HT-29 (cell line): ENCODE results near the gene DBF4. TPM values are rescaled to one million over a fixed set of nuclear protein-coding genes. Genes with fewer than 3 reads are reported as not detected.
A peak's percentile ranks its signal among the peaks of the same experiment; 100 is the strongest.
"Not testable (repeated sequence)": the region's sequence is repeated elsewhere in the genome, so short reads cannot be mapped to it uniquely, and the experiment has no call there.

Source experiments
- DNase-seq: peaks from one replicate; pipeline ENCODE4 v3.0.0-alpha.2; 2015; ENCODE audit warnings: low spot score
- total RNA-seq: library from RNA; depleted of rRNA; stranded (reverse); fragments of >200 nt; shearing (Covaris generic); gene quantifications from 2 replicates; pipeline ENCODE4 v1.2.3, GENCODE V29; 2014; rRNA removed

DBF4 gene, protein sequence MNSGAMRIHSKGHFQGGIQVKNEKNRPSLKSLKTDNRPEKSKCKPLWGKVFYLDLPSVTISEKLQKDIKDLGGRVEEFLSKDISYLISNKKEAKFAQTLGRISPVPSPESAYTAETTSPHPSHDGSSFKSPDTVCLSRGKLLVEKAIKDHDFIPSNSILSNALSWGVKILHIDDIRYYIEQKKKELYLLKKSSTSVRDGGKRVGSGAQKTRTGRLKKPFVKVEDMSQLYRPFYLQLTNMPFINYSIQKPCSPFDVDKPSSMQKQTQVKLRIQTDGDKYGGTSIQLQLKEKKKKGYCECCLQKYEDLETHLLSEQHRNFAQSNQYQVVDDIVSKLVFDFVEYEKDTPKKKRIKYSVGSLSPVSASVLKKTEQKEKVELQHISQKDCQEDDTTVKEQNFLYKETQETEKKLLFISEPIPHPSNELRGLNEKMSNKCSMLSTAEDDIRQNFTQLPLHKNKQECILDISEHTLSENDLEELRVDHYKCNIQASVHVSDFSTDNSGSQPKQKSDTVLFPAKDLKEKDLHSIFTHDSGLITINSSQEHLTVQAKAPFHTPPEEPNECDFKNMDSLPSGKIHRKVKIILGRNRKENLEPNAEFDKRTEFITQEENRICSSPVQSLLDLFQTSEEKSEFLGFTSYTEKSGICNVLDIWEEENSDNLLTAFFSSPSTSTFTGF
- total RNA-seq = 44.5 and 48.2 TPM in 2 replicates

DNA sequence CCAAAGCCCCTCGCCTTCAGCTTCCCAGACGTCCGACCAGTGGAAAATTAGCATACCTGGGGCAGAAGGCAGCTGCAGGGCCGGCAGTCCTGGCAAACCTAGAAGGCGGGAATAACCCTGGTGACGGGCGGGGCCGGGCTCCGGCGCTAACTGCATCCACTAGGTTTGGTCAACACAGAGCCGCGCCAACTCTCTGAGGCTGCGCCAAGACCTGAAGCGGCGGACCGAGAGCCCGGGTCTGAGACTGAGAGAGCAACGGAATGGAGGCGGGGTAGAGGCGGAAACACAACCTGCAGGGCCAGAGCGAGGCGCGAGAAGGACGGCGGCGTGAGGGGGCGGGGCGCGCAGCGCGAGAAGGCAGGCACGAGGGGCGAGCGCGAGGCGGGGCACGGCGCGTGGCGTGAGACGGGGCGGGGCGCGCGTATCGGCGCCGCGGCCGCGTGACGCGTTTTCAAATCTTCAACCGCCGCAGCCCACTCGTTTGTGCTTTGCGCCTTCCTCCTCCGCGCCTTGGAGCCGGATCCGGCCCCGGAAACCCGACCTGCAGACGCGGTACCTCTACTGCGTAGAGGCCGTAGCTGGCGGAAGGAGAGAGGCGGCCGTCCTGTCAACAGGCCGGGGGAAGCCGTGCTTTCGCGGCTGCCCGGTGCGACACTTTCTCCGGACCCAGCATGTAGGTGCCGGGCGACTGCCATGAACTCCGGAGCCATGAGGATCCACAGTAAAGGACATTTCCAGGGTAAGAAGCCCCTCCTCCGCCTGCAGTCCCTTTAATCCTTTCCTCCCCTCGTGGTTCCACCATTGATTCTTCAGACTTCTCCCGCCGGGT, at the start of gene DBF4, which contains the start of gene SLC25A40:
TSS of gene DBF4 (plus strand) at position 454 of the 829 bp plus-strand sequence. CDS start at position 694, 240 bp downstream.
TSS of gene SLC25A40 (minus strand) at position 321 of the 829 bp plus-strand sequence. CDS start 17,633 bp downstream, outside the sequence.
- DNase-seq = peak; percentile 99

DNA sequence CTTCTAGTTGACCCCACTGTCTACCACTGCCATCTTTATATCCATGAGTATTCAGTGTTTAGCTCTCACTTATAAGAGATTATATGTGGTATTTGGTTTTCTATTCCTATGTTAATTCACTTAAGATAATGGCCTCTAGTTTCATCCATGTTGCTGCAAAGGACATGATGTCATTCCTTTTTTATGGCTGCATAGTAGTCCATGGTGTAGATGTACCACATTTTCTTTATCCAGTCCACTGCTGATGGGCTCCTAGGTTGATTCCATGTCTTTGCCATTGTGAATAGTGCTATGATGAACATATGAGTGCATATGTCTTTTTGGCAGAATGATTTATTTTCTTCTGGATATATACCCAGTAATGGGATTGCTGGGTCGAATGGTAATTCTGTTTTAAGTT, 47.9 kb upstream of the DBF4 start:
- not testable (repeated sequence) for DNase-seq

DNA sequence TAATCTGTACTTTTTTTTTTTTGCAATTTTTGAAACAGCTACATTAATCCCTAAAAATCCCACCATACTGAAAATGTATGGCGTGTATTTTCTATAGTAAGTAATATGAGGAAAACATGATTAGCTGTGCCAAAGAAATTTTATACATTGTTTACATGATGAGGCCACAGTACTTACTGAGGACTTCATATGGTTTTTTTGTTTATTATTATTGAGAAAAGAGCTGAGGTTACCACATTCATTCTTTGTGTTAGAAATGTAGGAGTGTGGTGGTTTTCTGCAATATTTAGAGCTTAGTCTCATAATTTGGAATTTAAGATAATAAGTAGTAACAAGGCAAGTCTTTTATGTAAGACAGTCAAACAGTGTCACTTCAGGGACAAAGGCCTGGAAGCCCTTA, 45.2 kb upstream of the DBF4 start:
- no peak for DNase-seq

DNA sequence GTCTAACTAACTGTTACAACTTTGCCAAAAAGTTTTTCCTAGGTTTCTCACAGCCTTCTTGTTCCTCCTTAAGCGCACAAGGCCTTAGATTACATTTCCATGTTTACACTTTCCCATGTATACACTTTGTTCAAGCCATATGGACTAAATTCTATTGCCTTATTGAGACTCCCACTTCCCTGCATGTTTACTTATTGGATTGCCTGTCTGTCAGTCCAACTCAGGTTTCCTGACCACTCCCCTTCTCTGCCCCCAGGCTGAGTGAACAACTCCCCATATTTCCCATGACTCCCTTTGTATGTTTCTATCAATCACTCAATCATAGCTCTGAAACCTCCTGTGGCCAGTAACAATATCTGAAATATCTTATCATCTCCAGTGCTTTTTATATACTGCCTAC, 43.2 kb upstream of the DBF4 start:
- DNase-seq = no peak

GRCh38 chr7:87837597-87837996, 38.7 kb upstream of the DBF4 start:
- no peak for DNase-seq

GRCh38 chr7:87850836-87851593, 25.3 kb upstream of the DBF4 start:
- DNase-seq = no peak

- no peak for DNase-seq
These were observed 24.0 kb upstream of the DBF4 start for GRCh38 chr7:87852306-87852705.

- no peak for DNase-seq
These were observed 22.9 kb upstream of the DBF4 start for GRCh38 chr7:87853237-87853864.

GRCh38 chr7:87858417-87859100, 17.7 kb upstream of the DBF4 start:
- DNase-seq = no peak

DNA sequence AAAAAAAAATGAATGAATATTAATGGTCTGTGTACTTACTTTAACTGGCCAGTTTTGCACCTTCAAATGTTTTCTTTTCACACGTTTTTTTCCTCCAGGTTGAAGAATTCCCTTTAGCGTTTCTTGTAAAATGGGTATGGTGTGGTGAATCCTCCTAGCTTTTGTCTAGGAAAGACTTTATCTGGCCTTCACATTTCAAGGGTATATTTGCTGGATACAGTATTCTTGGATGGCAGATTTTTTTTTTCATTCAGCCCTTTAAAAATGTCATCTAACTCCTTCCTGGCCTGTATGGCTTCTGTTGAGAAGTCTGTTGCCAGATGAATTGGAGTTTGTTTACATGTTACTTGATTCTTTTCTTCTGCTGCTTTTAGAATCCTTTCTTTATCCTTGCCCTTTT, 10.2 kb upstream of the DBF4 start:
- no peak for DNase-seq

GRCh38 chr7:87866533-87866932, 9.8 kb upstream of the DBF4 start:
- not testable (repeated sequence) for DNase-seq

GRCh38 chr7:87870471-87870870, 5.8 kb upstream of the DBF4 start:
- DNase-seq = no peak

DNA sequence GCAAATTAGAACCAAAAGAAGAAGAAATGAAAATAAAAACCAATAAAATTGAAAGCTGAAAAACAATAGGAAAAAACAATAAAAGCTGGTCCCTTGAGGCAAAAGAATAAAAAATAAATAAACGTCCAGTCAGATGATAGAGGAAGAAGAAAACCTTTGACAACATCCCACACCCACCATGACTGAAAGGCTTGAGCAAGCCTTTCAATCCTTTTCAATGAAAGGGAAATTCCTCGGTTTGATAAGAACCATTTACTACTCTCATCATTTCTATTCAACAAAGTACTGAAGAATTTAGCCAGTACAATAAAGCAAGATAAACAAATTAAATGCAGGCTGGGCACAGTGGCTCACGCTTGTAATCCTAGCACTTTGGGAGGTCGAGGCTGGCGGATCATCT, 3.9 kb upstream of the DBF4 start:
- DNase-seq = no peak

- DNase-seq = not testable (repeated sequence)
These were observed 3.0 kb upstream of the DBF4 start for GRCh38 chr7:87873328-87873727.

DNA sequence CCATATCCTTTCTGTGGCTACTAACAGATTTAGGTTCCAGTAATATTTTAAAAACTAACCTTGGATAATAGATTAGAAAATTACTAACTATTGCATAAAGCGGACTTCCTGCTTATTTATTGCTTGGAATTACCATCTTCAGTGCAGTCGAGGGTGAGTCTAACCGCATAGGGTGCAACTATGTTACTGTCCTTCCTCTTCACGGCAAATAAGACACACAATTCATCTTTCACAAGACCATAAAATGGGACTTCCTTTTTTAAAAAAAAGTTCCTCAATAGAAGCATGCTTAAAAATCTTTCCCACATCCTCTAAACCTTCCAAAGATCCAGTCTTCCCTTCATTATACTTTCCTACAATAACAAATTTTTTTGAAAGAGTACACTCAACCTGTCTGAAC, 2.2 kb upstream of the DBF4 start:
- DNase-seq = peak; percentile 37

DNA sequence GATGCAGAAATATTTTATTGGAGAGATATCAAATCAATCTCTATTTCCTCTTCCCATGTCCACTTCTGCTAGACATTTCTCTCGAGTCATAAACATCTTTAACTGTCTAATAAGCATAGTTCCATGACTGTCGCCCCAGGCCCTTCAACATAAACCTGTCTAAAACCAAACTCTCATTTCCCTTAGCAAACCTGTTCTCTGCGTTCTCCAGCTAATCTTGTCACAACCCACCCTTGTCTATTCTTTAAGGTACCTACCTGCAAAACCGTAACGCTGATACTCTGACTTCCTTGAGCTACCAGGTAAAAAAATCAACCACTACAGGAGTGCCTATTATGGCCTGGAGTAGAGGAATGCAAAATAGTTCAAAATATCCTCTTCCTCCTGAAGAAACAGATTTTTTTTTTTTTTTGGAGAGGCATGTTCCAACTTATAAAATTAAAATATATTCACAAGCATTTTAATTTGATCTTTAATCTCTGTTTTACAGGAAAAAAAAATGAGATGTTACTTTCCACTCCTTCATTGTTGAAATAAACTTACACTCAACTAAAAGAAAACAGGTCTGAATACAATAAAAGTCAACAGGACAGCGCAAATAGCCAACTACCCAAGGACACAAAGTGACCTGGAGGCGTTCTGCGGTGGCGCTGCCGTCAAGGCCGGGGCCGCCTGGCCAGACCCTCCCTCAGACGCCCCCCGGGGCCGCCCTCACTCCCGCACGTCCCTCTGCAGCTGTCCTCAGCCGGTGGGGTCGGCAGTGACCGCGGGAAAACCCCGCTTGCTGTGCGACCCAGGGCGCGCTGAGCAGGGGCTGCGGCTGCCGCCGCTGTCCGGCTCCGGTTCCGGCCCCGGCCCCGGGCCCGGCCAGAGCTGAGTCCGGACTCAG, 898 bp upstream of the DBF4 start:
- peak; percentile 62 for DNase-seq

GRCh38 chr7:87876869-87877234, 559 bp downstream of the DBF4 start:
- peak; percentile 79 for DNase-seq

- DNase-seq = peak; percentile 57
These were observed 1.2 kb downstream of the DBF4 start for GRCh38 chr7:87877366-87878040.
